HL-60 (cell line): Measurements from ENCODE around the gene GRID1.

Experiments used
- GABPA ChIP-seq: IDR thresholded peaks from 2 replicates; pipeline ENCODE4 v1.6.1; 2012; ENCODE audit warnings: low read depth
- POLR2AphosphoS5 ChIP-seq: IDR thresholded peaks from 2 replicates; pipeline ENCODE4 v1.6.1; 2012; ENCODE audit warnings: low read depth
- SPI1 ChIP-seq: IDR thresholded peaks from 2 replicates; pipeline ENCODE4 v1.6.1; 2012; ENCODE audit warnings: low read depth, mild to moderate bottlenecking, borderline replicate concordance
- TF ChIP-seq, protein P1 (sequence below): IDR thresholded peaks from one replicate; pipeline ENCODE4 v1.5.1; 2011; ENCODE audit warnings: low read length, control low read depth, inconsistent platforms; ENCODE audit not compliant: insufficient read depth
- TF ChIP-seq, protein P2 (sequence below): IDR thresholded peaks from 2 replicates; pipeline ENCODE4 v1.6.1; 2012; ENCODE audit warnings: low read depth; ENCODE audit not compliant: insufficient replicate concordance

DNA sequence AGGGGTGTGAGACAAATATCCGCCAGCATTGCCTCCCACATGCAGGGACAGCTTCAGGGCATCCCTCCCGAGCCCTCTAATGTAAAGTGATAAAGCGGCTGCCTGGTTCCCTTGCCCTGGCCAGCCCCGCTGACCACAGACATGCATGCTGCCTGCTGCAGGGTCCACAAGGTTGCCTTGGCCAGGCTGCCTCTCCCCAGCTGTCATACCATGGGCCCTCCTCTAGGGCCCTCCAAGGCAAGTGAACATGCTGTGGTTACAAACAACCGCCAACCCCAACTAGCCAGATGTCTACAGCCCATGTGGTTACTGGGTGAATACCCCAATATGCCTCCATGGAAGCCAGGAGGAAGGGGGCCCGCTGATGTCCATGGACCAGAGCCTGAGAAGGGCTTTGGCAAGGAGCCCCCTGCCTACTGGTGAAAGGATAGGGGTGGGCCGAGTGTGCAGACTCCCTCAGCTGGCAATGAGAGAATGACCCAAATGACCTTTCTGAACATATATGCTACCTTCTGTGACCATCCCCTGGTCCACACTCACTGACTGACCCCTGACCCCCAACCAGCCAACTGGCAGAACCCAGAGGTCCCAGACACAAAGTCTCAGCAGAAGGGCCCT lies 37.4 kb downstream of the GRID1 start:
- TF ChIP-seq, protein P1, sequence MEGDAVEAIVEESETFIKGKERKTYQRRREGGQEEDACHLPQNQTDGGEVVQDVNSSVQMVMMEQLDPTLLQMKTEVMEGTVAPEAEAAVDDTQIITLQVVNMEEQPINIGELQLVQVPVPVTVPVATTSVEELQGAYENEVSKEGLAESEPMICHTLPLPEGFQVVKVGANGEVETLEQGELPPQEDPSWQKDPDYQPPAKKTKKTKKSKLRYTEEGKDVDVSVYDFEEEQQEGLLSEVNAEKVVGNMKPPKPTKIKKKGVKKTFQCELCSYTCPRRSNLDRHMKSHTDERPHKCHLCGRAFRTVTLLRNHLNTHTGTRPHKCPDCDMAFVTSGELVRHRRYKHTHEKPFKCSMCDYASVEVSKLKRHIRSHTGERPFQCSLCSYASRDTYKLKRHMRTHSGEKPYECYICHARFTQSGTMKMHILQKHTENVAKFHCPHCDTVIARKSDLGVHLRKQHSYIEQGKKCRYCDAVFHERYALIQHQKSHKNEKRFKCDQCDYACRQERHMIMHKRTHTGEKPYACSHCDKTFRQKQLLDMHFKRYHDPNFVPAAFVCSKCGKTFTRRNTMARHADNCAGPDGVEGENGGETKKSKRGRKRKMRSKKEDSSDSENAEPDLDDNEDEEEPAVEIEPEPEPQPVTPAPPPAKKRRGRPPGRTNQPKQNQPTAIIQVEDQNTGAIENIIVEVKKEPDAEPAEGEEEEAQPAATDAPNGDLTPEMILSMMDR = no peak
- no peak for TF ChIP-seq GABPA
- TF ChIP-seq, protein P2, sequence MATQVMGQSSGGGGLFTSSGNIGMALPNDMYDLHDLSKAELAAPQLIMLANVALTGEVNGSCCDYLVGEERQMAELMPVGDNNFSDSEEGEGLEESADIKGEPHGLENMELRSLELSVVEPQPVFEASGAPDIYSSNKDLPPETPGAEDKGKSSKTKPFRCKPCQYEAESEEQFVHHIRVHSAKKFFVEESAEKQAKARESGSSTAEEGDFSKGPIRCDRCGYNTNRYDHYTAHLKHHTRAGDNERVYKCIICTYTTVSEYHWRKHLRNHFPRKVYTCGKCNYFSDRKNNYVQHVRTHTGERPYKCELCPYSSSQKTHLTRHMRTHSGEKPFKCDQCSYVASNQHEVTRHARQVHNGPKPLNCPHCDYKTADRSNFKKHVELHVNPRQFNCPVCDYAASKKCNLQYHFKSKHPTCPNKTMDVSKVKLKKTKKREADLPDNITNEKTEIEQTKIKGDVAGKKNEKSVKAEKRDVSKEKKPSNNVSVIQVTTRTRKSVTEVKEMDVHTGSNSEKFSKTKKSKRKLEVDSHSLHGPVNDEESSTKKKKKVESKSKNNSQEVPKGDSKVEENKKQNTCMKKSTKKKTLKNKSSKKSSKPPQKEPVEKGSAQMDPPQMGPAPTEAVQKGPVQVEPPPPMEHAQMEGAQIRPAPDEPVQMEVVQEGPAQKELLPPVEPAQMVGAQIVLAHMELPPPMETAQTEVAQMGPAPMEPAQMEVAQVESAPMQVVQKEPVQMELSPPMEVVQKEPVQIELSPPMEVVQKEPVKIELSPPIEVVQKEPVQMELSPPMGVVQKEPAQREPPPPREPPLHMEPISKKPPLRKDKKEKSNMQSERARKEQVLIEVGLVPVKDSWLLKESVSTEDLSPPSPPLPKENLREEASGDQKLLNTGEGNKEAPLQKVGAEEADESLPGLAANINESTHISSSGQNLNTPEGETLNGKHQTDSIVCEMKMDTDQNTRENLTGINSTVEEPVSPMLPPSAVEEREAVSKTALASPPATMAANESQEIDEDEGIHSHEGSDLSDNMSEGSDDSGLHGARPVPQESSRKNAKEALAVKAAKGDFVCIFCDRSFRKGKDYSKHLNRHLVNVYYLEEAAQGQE = no peak
- no peak for TF ChIP-seq POLR2AphosphoS5
- TF ChIP-seq SPI1 = no peak
